Endodermal cell (in vitro differentiated cells): ENCODE data around the gene STXBP6. TPM values are rescaled to one million over a fixed set of nuclear protein-coding genes. Genes with fewer than 3 reads are reported as not detected.

Experiments used
- DNase-seq: peaks from one replicate; pipeline ENCODE4 v3.0.0-alpha.2; 2017
- H3K27ac ChIP-seq: 2 replicates; pipeline ENCODE4 v1.5.1; 2013; ENCODE audit warnings: mild to moderate bottlenecking, low read depth, low read length, moderate library complexity
- H3K27me3 ChIP-seq: 2 replicates; pipeline ENCODE4 v1.6.1; 2013; ENCODE audit warnings: mild to moderate bottlenecking, low read length, moderate library complexity; ENCODE audit not compliant: insufficient read depth, control insufficient read depth, poor library complexity, severe bottlenecking
- H3K36me3 ChIP-seq: 2 replicates; pipeline ENCODE4 v1.7.0; 2013; ENCODE audit warnings: mild to moderate bottlenecking, low read length, moderate library complexity; ENCODE audit not compliant: control insufficient read depth, insufficient read depth
- H3K4me1 ChIP-seq: one replicate; pipeline ENCODE4 v1.7.0; 2013; ENCODE audit warnings: low read length; ENCODE audit not compliant: control insufficient read depth, insufficient read depth
- H3K4me3 ChIP-seq: 2 replicates; pipeline ENCODE4 v1.5.1; 2013; ENCODE audit warnings: mild to moderate bottlenecking, low read length, moderate library complexity
- H3K9ac ChIP-seq: 2 replicates; pipeline ENCODE4 v1.6.1; 2013; ENCODE audit warnings: mild to moderate bottlenecking, low read length, moderate library complexity; ENCODE audit not compliant: poor library complexity, severe bottlenecking; ENCODE audit errors: extremely low read depth
- H3K9me3 ChIP-seq: 2 replicates; pipeline ENCODE4 v1.6.1; 2013; ENCODE audit warnings: mild to moderate bottlenecking, low read length, moderate library complexity; ENCODE audit not compliant: control insufficient read depth
- H3K27ac Mint-ChIP-seq: 2 replicates; pipeline ENCODE4 v1.8.0; 2020; ENCODE audit warnings: mixed read lengths
- H3K27me3 Mint-ChIP-seq: 2 replicates; pipeline ENCODE4 v1.8.0; 2021; ENCODE audit warnings: mild to moderate bottlenecking, mixed read lengths; ENCODE audit not compliant: insufficient read depth
- H3K36me3 Mint-ChIP-seq: 2 replicates; pipeline ENCODE4 v1.8.0; 2020; ENCODE audit warnings: low read depth, mixed read lengths
- H3K4me1 Mint-ChIP-seq: 2 replicates; pipeline ENCODE4 v1.8.0; 2020; ENCODE audit warnings: mixed read lengths
- H3K4me3 Mint-ChIP-seq: 2 replicates; pipeline ENCODE4 v1.8.0; 2020; ENCODE audit warnings: mild to moderate bottlenecking, moderate library complexity, mixed read lengths
- H3K9me3 Mint-ChIP-seq: 2 replicates; pipeline ENCODE4 v1.8.0; 2020; ENCODE audit warnings: mild to moderate bottlenecking, mixed read lengths
- CTCF ChIP-seq: fragments of 200-600 bp; sonication (generic); conservative IDR thresholded peaks from 2 replicates; pipeline ENCODE4 v1.5.0; 2021; ENCODE audit warnings: antibody characterized with exemption, mild to moderate bottlenecking
- WGBS, 2 experiments: methylation state at CpG; one replicate each; pipeline versions ENCODE4 v1.1.5 to v1.1.7; 2013; ENCODE audit warnings: missing lambda C conversion rate in 2 of 2, mixed read lengths in 1 of 2; ENCODE audit not compliant: insufficient coverage in 1 of 2, insufficient read length in 1 of 2; 5-methylcytosine and 5-hydroxymethylcytosine counted together
- total RNA-seq, 2 donors: library from RNA; stranded (reverse); fragmentation: NEBNext Ultra II Directional in 1 of 2; extraction: Animal tissue kit (Norgen Biotek cat#: 25700) in 1 of 2; gene quantifications; 2 replicates in 1 of 2; 3 replicates in 1 of 2; pipeline ENCODE4 v1.2.1, GENCODE V29; 2021

Gene STXBP6
- total RNA-seq, 2 donors from 2014 or later = 0.64 to 1.5 TPM

GRCh38 chr14:24761141-24761540, 288.8 kb downstream of the STXBP6 start:
- H3K4me1 ChIP-seq = no peaks in the 10 kb centered on the region
- H3K9me3 ChIP-seq = no peaks in the 10 kb centered on the region
- 50 to 78% methylated on average over 1 to 2 of the region's 2 CpGs for WGBS, 2 experiments
- H3K27me3 ChIP-seq = peaks cover 9% of the 10 kb centered on the region
- no peak overlapping the region for H3K4me3 ChIP-seq
- H3K27ac ChIP-seq = no peak overlapping the region
- no peak overlapping the region for H3K9ac ChIP-seq
- Mint-ChIP-seq H3K27ac (no peak overlapping the region), H3K4me3 (no peak overlapping the region), H3K9me3 (no peaks in the 10 kb centered on the region), H3K4me1 (no peaks in the 10 kb centered on the region), H3K36me3 (no peaks in the 10 kb centered on the region), H3K27me3 (peaks cover 11% of the 10 kb centered on the region)
- peak; percentile 43 for TF ChIP-seq CTCF
- no peaks in the 10 kb centered on the region for H3K36me3 ChIP-seq
- DNase-seq = no peak
